A673 (cell line): ENCODE results near the gene HGFAC.

Source experiments
- CTCF ChIP-seq: fragments of 300-800, 200-600 bp; sonication (generic); conservative IDR thresholded peaks from 2 replicates; pipeline ENCODE4 v1.5.1; 2017; ENCODE audit warnings: low read depth, mild to moderate bottlenecking, antibody characterized with exemption, low read length, moderate library complexity, mixed read lengths
- EZH2 ChIP-seq: fragments of 200-600 bp; sonication (generic); IDR thresholded peaks from 2 replicates; pipeline ENCODE4 v1.6.1; 2017; ENCODE audit warnings: borderline replicate concordance, low read depth, mild to moderate bottlenecking, mixed read lengths, antibody characterized with exemption, low read length; ENCODE audit not compliant: poor library complexity, severe bottlenecking

- no peak for TF ChIP-seq CTCF
- TF ChIP-seq EZH2, result no peak
These were observed 19.2 kb downstream of the HGFAC start for GRCh38 chr4:3460926-3461325.
